Fibroblast of lung (primary cell): ENCODE results near the gene NDUFA11. TPM values are rescaled to one million over a fixed set of nuclear protein-coding genes. Genes with fewer than 3 reads are reported as not detected.

Source experiments
- DNase-seq, 2 donors: peaks; one replicate each; pipeline versions ENCODE4 v3.0.0 to v3.0.0-alpha.2; 2010; ENCODE audit warnings: low read depth in 2 of 2
- H2AFZ ChIP-seq: 2 replicates; pipeline ENCODE4 v1.5.1; 2012; ENCODE audit warnings: low read length, control low read depth, inconsistent platforms
- H3K27ac ChIP-seq: 2 replicates; pipeline ENCODE4 v1.5.1; 2011; ENCODE audit warnings: low read length, control low read depth; ENCODE audit not compliant: insufficient read depth
- H3K27me3 ChIP-seq: 2 replicates; pipeline ENCODE4 v1.5.1; 2011; ENCODE audit warnings: mild to moderate bottlenecking, low read length; ENCODE audit not compliant: control insufficient read depth, insufficient read depth
- H3K36me3 ChIP-seq: 2 replicates; pipeline ENCODE4 v1.5.1; 2011; ENCODE audit warnings: low read length; ENCODE audit not compliant: control insufficient read depth, insufficient read depth
- H3K4me1 ChIP-seq: 2 replicates; pipeline ENCODE4 v1.5.1; 2011; ENCODE audit warnings: low read length; ENCODE audit not compliant: control insufficient read depth, insufficient read depth; ENCODE audit errors: extremely low read depth
- H3K4me2 ChIP-seq: 2 replicates; pipeline ENCODE4 v1.5.1; 2011; ENCODE audit warnings: low read length, control low read depth; ENCODE audit not compliant: insufficient read depth; ENCODE audit errors: extremely low read depth
- H3K4me3 ChIP-seq, 4 experiments: fragments of 200-600 bp in 1 of 4; sonication (generic) in 1 of 4; replicated peaks in 1 of 4; 2 replicates each; pipeline ENCODE4 v1.5.1; 2011 to 2016; ENCODE audit warnings: low read length in 4 of 4, low read depth in 3 of 4, mild to moderate bottlenecking in 3 of 4, control low read depth in 2 of 4, inconsistent platforms in 1 of 4, mixed read lengths in 1 of 4; ENCODE audit not compliant: insufficient read depth in 1 of 4; ENCODE audit errors: control extremely low read depth in 1 of 4
- H3K79me2 ChIP-seq: 2 replicates; pipeline ENCODE4 v1.5.1; 2012; ENCODE audit warnings: mild to moderate bottlenecking, low read length, inconsistent platforms; ENCODE audit not compliant: control insufficient read depth, insufficient read depth
- H3K9ac ChIP-seq: 2 replicates; pipeline ENCODE4 v1.5.1; 2011; ENCODE audit warnings: mild to moderate bottlenecking, low read length, control low read depth; ENCODE audit not compliant: insufficient read depth
- H3K9me3 ChIP-seq: 2 replicates; pipeline ENCODE4 v1.5.1; 2012; ENCODE audit warnings: low read depth, low read length; ENCODE audit not compliant: control insufficient read depth, insufficient read depth
- H4K20me1 ChIP-seq: 2 replicates; pipeline ENCODE4 v1.5.1; 2011; ENCODE audit warnings: low read length; ENCODE audit not compliant: control insufficient read depth, insufficient read depth; ENCODE audit errors: extremely low read depth
- EZH2 ChIP-seq: IDR thresholded peaks from 2 replicates; pipeline ENCODE4 v1.5.1; 2012; ENCODE audit warnings: low read length, control low read depth, mild to moderate bottlenecking; ENCODE audit errors: missing control alignments
- polyA plus RNA-seq, 2 donors: library from polyadenylated mRNA; depleted of rRNA in 1 of 2; stranded (reverse) in 1 of 2; unstranded in 1 of 2; fragments of >200 nt; gene quantifications; 2 replicates each; pipeline ENCODE4 v1.2.1, GENCODE V29; 2011 to 2012; ENCODE audit warnings: missing spikeins in 1 of 2
- total RNA-seq: library from RNA; depleted of rRNA; stranded (reverse); fragments of >200 nt; gene quantifications from 2 replicates; pipeline ENCODE4 v1.2.1, GENCODE V29; 2014
- TF ChIP-seq, protein P1 (sequence below), 2 donors: IDR thresholded peaks in 1 of 2; conservative IDR thresholded peaks in 1 of 2; 1 replicate in 1 of 2; 2 replicates in 1 of 2; pipeline ENCODE4 v1.5.1; 2011 to 2012; ENCODE audit warnings: low read length in 2 of 2, control low read depth in 1 of 2, inconsistent platforms in 1 of 2, low read depth in 1 of 2, mild to moderate bottlenecking in 1 of 2

NDUFA11 gene
- total and polyA plus RNA-seq, 2 donors (not counting 1 experiment from before 2014, with no cell fraction given) = 212 to 271 TPM

DNA sequence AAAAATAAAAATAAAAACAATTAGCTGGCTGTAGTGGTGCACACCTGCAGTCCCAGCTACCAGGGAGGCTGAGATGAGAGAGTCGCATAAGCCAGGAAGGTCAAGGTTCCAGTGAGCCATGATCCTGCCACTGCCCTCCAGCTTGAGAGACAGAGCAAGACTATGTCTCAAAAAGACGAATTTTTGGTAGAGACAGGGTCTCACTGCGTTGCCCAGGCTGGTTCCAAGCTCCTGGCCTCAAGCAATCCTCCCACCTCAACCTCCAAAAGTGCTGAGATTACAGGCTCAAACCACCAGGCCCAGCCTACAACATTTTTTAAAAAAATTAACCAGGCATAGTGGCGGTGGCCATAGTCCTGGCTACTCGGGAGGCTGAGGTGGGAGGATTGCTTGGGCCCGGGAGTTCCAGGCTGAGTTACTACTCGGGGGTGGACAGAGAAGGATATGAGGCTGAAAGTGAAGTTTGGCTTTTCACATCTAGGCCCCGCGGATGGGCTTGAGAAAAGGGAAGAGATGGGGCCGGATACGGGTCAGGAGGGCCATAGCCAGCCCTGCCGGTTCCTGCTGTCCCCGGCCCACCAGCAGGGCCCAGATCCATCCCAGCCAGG, 10.2 kb downstream of the NDUFA11 start:
- Histone ChIP-seq H2AFZ (no peak overlapping the region), H3K4me3 (no peak overlapping the region), H3K27ac (no peak overlapping the region), H3K4me2 (no peak overlapping the region), H3K27me3 (no peaks in the 10 kb centered on the region), H3K36me3 (peaks cover 13% of the 10 kb centered on the region), H3K79me2 (peaks cover 4% of the 10 kb centered on the region), H3K9ac (no peak overlapping the region), H4K20me1 (no peaks in the 10 kb centered on the region), H3K9me3 (no peaks in the 10 kb centered on the region), H3K4me1 (peaks cover 6% of the 10 kb centered on the region)
- TF ChIP-seq EZH2 = no peak
- TF ChIP-seq, protein P1, sequence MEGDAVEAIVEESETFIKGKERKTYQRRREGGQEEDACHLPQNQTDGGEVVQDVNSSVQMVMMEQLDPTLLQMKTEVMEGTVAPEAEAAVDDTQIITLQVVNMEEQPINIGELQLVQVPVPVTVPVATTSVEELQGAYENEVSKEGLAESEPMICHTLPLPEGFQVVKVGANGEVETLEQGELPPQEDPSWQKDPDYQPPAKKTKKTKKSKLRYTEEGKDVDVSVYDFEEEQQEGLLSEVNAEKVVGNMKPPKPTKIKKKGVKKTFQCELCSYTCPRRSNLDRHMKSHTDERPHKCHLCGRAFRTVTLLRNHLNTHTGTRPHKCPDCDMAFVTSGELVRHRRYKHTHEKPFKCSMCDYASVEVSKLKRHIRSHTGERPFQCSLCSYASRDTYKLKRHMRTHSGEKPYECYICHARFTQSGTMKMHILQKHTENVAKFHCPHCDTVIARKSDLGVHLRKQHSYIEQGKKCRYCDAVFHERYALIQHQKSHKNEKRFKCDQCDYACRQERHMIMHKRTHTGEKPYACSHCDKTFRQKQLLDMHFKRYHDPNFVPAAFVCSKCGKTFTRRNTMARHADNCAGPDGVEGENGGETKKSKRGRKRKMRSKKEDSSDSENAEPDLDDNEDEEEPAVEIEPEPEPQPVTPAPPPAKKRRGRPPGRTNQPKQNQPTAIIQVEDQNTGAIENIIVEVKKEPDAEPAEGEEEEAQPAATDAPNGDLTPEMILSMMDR (conservative IDR thresholded peaks at IDR 0.05 in 1 of 2, IDR thresholded peaks at IDR 0.05 in 1 of 2; ENCODE audit: low read depth in 1 of 2, low read length in 2 of 2) = no peak
- no peak for DNase-seq

DNA sequence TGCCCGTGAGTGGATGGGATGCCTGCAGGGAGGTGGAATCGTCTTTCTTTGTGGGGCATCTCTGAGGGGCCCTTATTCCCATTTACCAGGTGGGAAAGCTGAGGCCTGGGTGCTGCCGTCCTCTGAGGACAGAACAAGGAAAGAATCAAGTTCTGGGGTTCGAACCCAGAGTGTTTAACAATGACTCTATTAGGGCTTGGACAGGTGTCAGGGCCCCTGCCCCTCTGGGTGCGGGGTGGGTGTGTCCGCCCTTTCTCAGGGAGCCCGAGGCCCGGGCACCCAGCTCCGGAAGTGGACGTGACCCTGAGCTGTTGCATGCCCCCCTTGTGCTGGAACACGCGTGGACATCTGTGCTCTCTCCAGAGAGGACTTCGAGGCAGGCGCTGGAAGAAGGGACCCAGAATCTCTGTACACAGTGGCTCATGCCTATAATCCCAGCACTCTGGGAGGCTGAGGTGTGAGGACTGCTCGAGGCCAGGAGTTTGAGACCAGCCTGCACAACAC, 10.8 kb downstream of the NDUFA11 start:
- Histone ChIP-seq H3K4me2 (no peak overlapping the region), H3K36me3 (peaks cover 13% of the 10 kb centered on the region), H2AFZ (no peak overlapping the region), H3K4me1 (peaks cover 6% of the 10 kb centered on the region), H3K79me2 (no peaks in the 10 kb centered on the region), H3K27me3 (no peaks in the 10 kb centered on the region), H3K9me3 (no peaks in the 10 kb centered on the region), H3K4me3 (no peak overlapping the region), H3K9ac (no peak overlapping the region), H4K20me1 (no peaks in the 10 kb centered on the region), H3K27ac (no peak overlapping the region)
- TF ChIP-seq, protein P1 (conservative IDR thresholded peaks at IDR 0.05 in 1 of 2, IDR thresholded peaks at IDR 0.05 in 1 of 2; ENCODE audit: low read depth in 1 of 2, low read length in 2 of 2) = no peak
- no peak for TF ChIP-seq EZH2
- DNase-seq = no peak

DNA sequence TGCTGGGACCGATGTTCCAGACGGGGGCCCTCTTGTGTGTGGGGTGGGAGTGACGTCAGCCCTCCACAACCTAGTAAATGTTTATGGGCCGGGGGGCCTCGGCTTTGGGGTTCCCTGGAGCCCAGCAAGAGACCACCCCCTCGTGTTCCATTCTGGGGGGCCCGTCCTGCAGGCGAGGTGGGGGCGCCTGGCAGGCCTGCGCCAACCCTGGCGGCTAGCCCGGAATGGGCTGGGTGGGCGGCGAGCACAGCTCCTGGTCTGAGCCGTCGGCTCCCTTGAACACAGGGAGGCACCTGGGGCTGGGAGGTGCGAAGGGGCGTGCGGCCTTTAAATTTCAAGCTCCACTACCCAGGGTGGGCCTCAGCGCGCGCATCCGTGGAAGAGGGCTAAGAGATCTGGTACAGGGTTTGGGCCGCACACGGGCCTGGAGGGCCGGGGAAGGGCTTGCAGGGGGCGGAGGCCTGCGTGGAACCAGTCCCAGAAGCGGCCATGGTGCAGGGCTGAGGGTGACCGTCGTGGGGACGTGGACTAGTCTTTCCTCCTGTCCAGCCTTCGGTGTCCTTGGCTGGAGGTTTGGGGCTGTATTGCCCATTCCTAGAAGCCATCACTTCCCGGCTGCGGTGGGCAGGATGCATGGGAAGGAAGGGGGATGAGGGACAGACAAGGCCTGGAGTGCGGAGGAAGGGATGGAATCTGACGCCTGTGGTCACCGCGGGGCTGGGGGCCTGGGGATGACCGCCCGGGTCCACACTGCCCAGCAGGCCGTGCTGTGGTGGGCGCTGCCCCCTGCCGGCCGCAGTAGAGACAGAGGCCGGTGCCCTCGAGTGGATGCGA, 11.4 kb downstream of the NDUFA11 start:
- Histone ChIP-seq H4K20me1 (no peaks in the 10 kb centered on the region), H3K27me3 (no peaks in the 10 kb centered on the region), H3K4me2 (no peak overlapping the region), H3K4me3 (no peak overlapping the region), H3K36me3 (peaks cover 13% of the 10 kb centered on the region), H3K9me3 (no peaks in the 10 kb centered on the region), H3K79me2 (no peaks in the 10 kb centered on the region), H3K9ac (no peak overlapping the region), H3K4me1 (peaks cover 6% of the 10 kb centered on the region), H3K27ac (no peak overlapping the region), H2AFZ (no peak overlapping the region)
- peak; percentile 39 to 41 for DNase-seq
- no peak for TF ChIP-seq EZH2
- TF ChIP-seq, protein P1 (conservative IDR thresholded peaks at IDR 0.05 in 1 of 2, IDR thresholded peaks at IDR 0.05 in 1 of 2; ENCODE audit: low read depth in 1 of 2, low read length in 2 of 2) = peak; percentile 65 to 81
